ENCODE measurements around the gene ELOVL7.

GRCh38 chr5:60719329-60719728 lies 124.7 kb downstream of the ELOVL7 start:
- TF ChIP-seq, protein P1, sequence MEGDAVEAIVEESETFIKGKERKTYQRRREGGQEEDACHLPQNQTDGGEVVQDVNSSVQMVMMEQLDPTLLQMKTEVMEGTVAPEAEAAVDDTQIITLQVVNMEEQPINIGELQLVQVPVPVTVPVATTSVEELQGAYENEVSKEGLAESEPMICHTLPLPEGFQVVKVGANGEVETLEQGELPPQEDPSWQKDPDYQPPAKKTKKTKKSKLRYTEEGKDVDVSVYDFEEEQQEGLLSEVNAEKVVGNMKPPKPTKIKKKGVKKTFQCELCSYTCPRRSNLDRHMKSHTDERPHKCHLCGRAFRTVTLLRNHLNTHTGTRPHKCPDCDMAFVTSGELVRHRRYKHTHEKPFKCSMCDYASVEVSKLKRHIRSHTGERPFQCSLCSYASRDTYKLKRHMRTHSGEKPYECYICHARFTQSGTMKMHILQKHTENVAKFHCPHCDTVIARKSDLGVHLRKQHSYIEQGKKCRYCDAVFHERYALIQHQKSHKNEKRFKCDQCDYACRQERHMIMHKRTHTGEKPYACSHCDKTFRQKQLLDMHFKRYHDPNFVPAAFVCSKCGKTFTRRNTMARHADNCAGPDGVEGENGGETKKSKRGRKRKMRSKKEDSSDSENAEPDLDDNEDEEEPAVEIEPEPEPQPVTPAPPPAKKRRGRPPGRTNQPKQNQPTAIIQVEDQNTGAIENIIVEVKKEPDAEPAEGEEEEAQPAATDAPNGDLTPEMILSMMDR (IDR thresholded peaks at IDR 0.05; ENCODE audit: control extremely low read depth in 1 of 3, insufficient read depth in 1 of 3, low read depth in 1 of 3, low read length in 3 of 3) = no peak
- TF ChIP-seq RAD21 (IDR thresholded peaks at IDR 0.05 in 1 of 2, conservative IDR thresholded peaks at IDR 0.05 in 1 of 2; ENCODE audit: low read depth in 2 of 2, low read length in 2 of 2) (peak in 1 of 2 experiments; percentile 18; a peak in 2 of 4 replicates), POLR2AphosphoS5 (IDR thresholded peaks at IDR 0.05; ENCODE audit: low read depth, low read length) (no peak), SRF (IDR thresholded peaks at IDR 0.05; ENCODE audit: low read depth, low read length) (no peak), NRF1 (IDR thresholded peaks at IDR 0.05; ENCODE audit: low read depth, low read length) (no peak), POLR2A (IDR thresholded peaks at IDR 0.05; ENCODE audit: control extremely low read depth in 1 of 2, low read depth in 2 of 2, low read length in 2 of 2) (no peak), BACH1 (IDR thresholded peaks at IDR 0.05; ENCODE audit: low read length) (no peak), SUZ12 (IDR thresholded peaks at IDR 0.05; ENCODE audit: low read length) (no peak), FOSL1 (IDR thresholded peaks at IDR 0.05; ENCODE audit: insufficient read depth, low read depth, low read length) (no peak), CEBPB (IDR thresholded peaks at IDR 0.05; ENCODE audit: low read depth, low read length) (peak; percentile 76; the same call in 1 of the 2 replicates)
